Stomach (tissue), 4 donors: Measurements from ENCODE around the gene GNAO1.

Experiments
- POLR2A ChIP-seq, 4 donors: fragments of 450-650 bp; IDR thresholded peaks; one replicate each; pipeline ENCODE4 v1.6.1; 2016; ENCODE audit warnings: antibody characterized with exemption in 4 of 4, control low read depth in 2 of 4, mild to moderate bottlenecking in 1 of 4, moderate library complexity in 1 of 4
- POLR2AphosphoS5 ChIP-seq, 3 donors: sonication (generic); formaldehyde crosslinking; IDR thresholded peaks; one replicate each; pipeline ENCODE4 v1.6.1; 2016; ENCODE audit warnings: antibody characterized with exemption in 3 of 3
- TF ChIP-seq, protein P1 (sequence below), 7 experiments: fragments of 450-650 bp in 4 of 7; fragments of 200-600 bp in 3 of 7; sonication (generic) in 3 of 7; IDR thresholded peaks; one replicate each; pipeline ENCODE4 v1.5.1; 2016 to 2019; ENCODE audit warnings: antibody characterized with exemption in 7 of 7, control low read depth in 2 of 7, mild to moderate bottlenecking in 1 of 7

- TF ChIP-seq, protein P1, sequence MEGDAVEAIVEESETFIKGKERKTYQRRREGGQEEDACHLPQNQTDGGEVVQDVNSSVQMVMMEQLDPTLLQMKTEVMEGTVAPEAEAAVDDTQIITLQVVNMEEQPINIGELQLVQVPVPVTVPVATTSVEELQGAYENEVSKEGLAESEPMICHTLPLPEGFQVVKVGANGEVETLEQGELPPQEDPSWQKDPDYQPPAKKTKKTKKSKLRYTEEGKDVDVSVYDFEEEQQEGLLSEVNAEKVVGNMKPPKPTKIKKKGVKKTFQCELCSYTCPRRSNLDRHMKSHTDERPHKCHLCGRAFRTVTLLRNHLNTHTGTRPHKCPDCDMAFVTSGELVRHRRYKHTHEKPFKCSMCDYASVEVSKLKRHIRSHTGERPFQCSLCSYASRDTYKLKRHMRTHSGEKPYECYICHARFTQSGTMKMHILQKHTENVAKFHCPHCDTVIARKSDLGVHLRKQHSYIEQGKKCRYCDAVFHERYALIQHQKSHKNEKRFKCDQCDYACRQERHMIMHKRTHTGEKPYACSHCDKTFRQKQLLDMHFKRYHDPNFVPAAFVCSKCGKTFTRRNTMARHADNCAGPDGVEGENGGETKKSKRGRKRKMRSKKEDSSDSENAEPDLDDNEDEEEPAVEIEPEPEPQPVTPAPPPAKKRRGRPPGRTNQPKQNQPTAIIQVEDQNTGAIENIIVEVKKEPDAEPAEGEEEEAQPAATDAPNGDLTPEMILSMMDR (IDR thresholded peaks at IDR 0.05), result no peak
- TF ChIP-seq POLR2A (IDR thresholded peaks at IDR 0.05), result no peak
- TF ChIP-seq POLR2AphosphoS5 (IDR thresholded peaks at IDR 0.05), result no peak
Measured at GRCh38 chr16:56201030-56201429, 9.7 kb downstream of the GNAO1 start.
